IgD-negative memory B cell (primary cell): Measurements from ENCODE around the gene WWOX. TPM values are rescaled to one million over a fixed set of nuclear protein-coding genes. Genes with fewer than 3 reads are reported as not detected.
A peak's percentile ranks its signal among the peaks of the same experiment; 100 is the strongest.

Source experiments
- H3K27ac Mint-ChIP-seq, 3 donors: one replicate each; pipeline ENCODE4 v1.8.0; 2020 to 2022; ENCODE audit warnings: mild to moderate bottlenecking in 3 of 3, mixed read lengths in 3 of 3, moderate library complexity in 1 of 3
- H3K27me3 Mint-ChIP-seq: one replicate; pipeline ENCODE4 v1.8.0; 2021; ENCODE audit warnings: mixed read lengths
- H3K36me3 Mint-ChIP-seq: one replicate; pipeline ENCODE4 v1.8.0; 2020; ENCODE audit warnings: mild to moderate bottlenecking, mixed read lengths
- H3K4me1 Mint-ChIP-seq, 3 donors: one replicate each; pipeline ENCODE4 v1.8.0; 2020 to 2022; ENCODE audit warnings: mixed read lengths in 3 of 3, mild to moderate bottlenecking in 1 of 3
- H3K4me3 Mint-ChIP-seq, 4 donors: one replicate each; pipeline ENCODE4 v1.8.0; 2020 to 2022; ENCODE audit warnings: mild to moderate bottlenecking in 4 of 4, mixed read lengths in 4 of 4, moderate library complexity in 3 of 4
- H3K9me3 Mint-ChIP-seq, 3 donors: one replicate each; pipeline ENCODE4 v1.8.0; 2020 to 2021; ENCODE audit warnings: mixed read lengths in 3 of 3, mild to moderate bottlenecking in 1 of 3
- polyA plus RNA-seq: library from polyadenylated mRNA; unstranded; fragments of 300-500 nt; fragmentation: Illumina TruSeq; gene quantifications from one replicate; pipeline ENCODE4 v1.2.3, GENCODE V29; 2021

Gene WWOX
- polyA plus RNA-seq, 1 donor from 2014 or later, result 12.2 TPM

DNA sequence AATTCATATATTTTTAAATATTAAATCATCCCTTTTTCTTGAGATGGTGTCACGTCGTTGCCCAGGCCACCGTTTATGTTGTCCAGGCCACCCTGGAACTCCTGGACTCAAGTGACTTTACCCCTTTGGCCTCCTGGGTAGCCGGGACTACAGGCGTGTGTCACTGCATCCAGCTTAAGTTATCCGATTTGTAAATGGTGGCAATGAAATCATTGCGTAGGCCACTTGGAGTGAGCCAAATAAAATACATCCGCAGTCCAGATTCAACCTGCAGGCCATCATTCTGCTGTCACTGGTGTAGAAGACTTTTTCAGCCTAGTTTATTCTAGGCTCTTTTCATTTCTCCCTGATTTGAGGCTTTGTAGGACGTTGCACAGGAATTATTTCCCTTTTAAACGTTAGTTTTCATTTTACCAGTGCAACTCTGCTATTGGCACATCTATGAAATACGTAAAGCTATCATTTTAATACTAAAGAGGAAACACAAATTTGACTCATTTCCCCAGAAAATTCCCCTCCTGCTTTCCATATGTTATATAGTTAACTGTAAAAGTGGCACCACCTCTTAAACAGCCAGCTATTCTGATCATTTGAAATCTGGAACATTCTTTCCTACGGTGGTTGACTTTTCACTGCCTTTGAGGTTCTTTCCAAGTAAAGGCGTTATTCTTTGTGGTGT is 1051.3 kb downstream of the WWOX start:
- H3K36me3 Mint-ChIP-seq, result no peaks in the 10 kb centered on the region
- no peaks in the 10 kb centered on the region for H3K4me1 Mint-ChIP-seq
- no peak overlapping the region for H3K27ac Mint-ChIP-seq
- H3K4me3 Mint-ChIP-seq, result no peak overlapping the region
- H3K9me3 Mint-ChIP-seq, result peaks cover 0 to 3% (median 2%) of the 10 kb centered on the region in 3 donors
- peaks cover 2% of the 10 kb centered on the region for H3K27me3 Mint-ChIP-seq

DNA sequence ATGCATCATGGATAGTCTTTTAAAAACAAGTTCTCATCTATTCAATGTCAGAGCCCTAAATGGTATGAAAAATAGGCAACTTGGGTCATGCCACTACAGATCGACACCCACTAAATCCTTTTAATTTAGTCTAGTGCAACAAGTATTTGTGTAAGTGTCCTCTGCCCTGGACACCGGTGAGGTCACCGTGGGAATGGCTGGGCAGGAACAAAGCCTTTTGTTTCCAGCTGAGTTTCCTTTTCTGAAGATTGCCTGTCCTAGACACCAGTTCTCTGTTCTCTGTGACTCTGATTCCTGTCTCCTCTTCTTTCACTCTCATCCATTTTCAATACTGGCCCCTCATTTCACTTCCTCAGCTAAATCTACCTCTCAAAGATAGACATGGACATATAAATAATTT is 1054.6 kb downstream of the WWOX start:
- H3K4me1 Mint-ChIP-seq, result no peaks in the 10 kb centered on the region
- H3K9me3 Mint-ChIP-seq, result no peaks in the 10 kb centered on the region
- H3K27ac Mint-ChIP-seq, result no peak overlapping the region
- H3K4me3 Mint-ChIP-seq, result no peak overlapping the region
- no peaks in the 10 kb centered on the region for H3K36me3 Mint-ChIP-seq
- peaks cover 4% of the 10 kb centered on the region for H3K27me3 Mint-ChIP-seq

DNA sequence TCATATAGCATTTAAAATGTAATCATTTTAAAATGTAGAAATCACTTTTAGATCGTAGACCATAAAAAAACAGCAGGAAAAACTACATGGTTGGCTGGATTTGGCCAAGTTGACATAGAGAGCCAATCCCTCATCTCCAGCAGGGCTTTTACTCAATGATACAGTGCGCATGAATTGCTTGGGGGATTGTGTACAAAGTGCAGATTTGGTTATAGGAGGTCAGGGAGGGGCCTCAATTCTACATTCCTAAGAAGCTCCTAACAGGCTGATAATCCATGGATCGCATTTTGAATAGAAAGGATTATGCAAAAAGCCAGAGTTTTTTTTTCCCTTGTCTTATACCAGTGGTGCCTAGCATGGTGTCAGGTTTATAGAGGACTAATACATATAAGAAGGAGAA is 1056.0 kb downstream of the WWOX start:
- no peak overlapping the region for H3K27ac Mint-ChIP-seq
- no peaks in the 10 kb centered on the region for H3K36me3 Mint-ChIP-seq
- peaks cover 4% of the 10 kb centered on the region for H3K27me3 Mint-ChIP-seq

DNA sequence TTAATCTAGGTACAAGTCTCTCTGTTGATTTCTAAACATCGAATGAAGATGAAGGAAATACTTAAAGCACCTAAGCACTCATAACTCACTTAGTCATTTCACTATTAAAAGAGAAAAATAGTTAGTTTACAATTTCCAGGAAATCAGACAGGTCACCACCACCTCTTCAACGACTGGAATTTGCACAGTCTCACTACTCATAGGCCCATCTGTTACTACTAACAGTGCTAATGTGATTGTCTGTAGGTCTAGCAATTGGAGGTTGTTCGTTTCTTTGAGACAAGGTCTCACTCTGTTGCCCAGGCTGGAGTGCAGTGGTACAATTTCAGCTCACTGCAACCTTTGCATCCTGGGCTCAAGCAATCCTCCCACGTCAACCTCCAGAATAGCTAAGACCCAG is 1056.5 kb downstream of the WWOX start:
- Mint-ChIP-seq H3K27ac (no peak overlapping the region), H3K4me1 (peaks cover 0 to 2% (median 0%) of the 10 kb centered on the region in 3 donors), H3K9me3 (no peaks in the 10 kb centered on the region)

More for the DNA sequence above, 1056.0 kb downstream of the WWOX start:
- Mint-ChIP-seq H3K4me3 (no peak overlapping the region), H3K9me3 (no peaks in the 10 kb centered on the region), H3K4me1 (no peaks in the 10 kb centered on the region)

DNA sequence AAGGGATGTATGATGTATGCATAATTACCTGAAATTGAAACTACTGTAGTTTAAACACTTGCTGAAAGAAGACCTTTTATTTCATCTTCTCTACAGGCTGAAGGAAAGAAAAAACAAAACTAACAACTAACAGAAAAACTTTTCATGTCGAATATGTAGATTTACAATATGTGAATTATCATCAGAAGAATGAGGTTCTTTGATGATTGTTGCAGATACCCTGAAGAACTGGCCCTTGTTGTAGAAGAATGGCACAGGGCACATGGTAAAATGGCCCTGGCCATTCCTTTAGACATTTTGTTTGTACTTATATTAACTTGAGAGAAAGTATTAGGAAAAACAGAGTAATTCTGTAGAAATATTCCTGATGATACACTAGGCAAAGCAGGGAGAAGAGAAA is 1057.3 kb downstream of the WWOX start:
- Mint-ChIP-seq H3K4me3 (no peak overlapping the region), H3K27ac (no peak overlapping the region), H3K36me3 (no peaks in the 10 kb centered on the region), H3K27me3 (peaks cover 4% of the 10 kb centered on the region), H3K4me1 (peaks cover 0 to 4% (median 0%) of the 10 kb centered on the region in 3 donors), H3K9me3 (no peaks in the 10 kb centered on the region)

More for the DNA sequence above, 1056.5 kb downstream of the WWOX start:
- no peaks in the 10 kb centered on the region for H3K36me3 Mint-ChIP-seq
- peaks cover 4% of the 10 kb centered on the region for H3K27me3 Mint-ChIP-seq
- no peak overlapping the region for H3K4me3 Mint-ChIP-seq

DNA sequence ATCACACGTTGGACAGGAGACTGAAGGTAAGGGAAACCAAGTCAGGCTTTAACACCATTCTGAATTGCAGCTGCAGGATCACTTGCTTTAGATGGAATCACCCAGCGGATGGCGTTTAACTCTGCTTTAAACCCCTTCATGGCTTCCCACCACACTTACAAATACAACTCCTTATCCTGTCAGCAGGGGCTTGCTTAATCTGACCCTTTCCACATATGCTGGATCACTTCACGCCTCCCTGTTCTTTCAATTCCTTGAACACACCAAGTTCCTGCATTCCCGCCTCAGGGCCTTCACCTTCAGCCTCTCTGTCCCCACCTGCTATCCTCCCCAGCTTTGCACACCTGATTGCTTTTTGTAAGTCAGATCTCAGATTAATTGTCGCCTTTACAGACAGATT is 1058.9 kb downstream of the WWOX start:
- Mint-ChIP-seq H3K36me3 (no peaks in the 10 kb centered on the region), H3K4me1 (peaks cover 2 to 10% (median 3%) of the 10 kb centered on the region in 3 donors), H3K27me3 (peaks cover 4% of the 10 kb centered on the region), H3K27ac (no peak overlapping the region), H3K9me3 (no peaks in the 10 kb centered on the region), H3K4me3 (no peak overlapping the region)

DNA sequence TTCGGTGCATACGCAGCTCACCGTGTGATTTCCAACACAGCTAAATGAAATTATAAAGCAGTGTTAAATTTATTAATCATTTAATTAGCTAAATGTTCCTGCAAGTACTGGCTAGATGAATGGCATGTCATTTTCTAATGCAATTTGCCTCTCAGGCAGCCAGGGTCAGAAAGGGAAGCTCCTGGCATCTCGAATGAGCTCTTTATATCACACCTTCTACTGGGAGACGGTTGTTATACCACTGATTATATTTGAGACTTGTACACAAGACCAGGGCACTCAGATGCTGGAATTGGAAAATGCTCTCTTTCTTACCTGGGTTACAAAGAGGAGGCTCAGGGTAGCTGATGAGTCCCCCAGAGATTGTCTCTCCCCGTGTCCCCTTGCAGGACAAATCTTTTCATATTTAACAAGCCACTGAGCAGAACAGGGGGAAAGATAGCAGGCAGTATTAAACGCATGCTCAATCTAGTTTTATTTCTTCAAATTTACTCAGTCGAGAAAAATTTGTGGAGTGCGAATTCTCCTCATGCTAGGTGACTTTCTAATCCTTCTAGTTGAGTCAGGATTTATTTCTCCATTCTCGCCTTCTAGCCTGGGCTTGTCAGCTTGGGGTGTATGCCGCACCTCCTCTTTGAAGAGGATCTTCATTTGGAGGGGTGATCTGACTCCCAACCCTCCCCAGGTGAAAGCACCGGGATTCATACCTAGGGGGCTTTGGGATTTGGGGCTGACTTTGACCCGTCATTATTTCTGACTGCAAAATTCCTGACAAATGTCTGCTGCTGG is 1060.0 kb downstream of the WWOX start:
- Mint-ChIP-seq H3K9me3 (no peaks in the 10 kb centered on the region), H3K36me3 (no peaks in the 10 kb centered on the region), H3K4me1 (peaks cover 7 to 17% (median 9%) of the 10 kb centered on the region in 3 donors), H3K27ac (no peak overlapping the region), H3K27me3 (peaks cover 4% of the 10 kb centered on the region), H3K4me3 (no peak overlapping the region)

DNA sequence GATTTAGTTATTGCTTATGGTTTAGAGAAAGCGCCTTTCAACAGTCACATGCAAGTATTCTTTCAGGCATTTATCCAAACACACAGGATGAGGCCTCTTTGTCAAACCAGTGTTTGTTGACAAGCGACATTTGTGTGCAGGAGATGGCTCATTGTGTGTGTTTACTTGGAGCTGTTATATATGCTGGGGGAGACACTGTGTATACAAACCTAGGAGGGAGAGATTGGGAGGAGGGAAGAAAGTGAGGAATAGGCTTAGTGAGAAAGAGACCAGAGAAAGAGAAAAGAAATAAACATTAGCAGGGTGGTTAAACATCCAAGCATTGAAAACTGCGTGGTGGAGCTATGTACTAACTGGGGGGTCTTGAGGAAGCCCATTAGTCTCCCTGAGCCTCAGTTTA is 1063.5 kb downstream of the WWOX start:
- H3K4me1 Mint-ChIP-seq, result peaks cover 7 to 17% (median 9%) of the 10 kb centered on the region in 3 donors
- H3K36me3 Mint-ChIP-seq, result no peaks in the 10 kb centered on the region
- peak overlapping the region in 1 of 3 donors; percentile 43 for H3K27ac Mint-ChIP-seq
- peaks cover 4% of the 10 kb centered on the region for H3K27me3 Mint-ChIP-seq
- peak overlapping the region in 2 of 4 donors; percentile 61 to 90 for H3K4me3 Mint-ChIP-seq
- H3K9me3 Mint-ChIP-seq, result peaks cover 0 to 3% (median 3%) of the 10 kb centered on the region in 3 donors

DNA sequence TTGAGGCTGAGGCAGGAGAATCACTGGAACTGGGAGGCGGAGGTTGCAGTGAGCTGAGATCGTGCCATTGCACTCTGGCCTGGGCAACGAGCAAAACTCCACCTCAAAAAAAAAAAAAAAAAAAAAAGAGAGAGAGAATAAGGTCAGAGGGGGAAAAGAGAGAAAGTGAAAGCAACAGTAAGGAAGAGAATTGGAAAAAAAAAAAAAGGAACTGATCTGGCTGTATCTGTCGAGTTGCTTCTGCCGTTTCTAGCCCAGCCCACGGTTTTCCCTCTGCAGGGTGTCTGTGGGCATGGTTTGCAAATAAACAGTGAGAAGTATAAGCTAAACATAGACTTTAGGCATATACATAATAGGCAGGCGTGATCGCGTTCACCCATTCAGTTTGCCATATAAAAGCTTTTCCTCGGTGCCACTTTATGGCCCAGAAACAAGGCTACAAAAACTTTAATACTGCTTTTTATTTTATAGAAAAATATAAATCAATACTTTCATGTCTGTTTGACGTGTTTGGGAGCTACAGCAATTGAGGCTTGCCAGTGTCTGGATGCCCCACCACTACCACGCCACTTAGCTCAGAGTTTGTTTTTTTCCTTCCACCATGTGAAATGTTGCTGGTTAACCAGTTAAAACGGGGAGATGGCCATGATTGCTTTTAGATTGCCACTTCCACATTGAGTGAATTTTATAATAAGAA is 1064.4 kb downstream of the WWOX start:
- peaks cover 0 to 6% (median 5%) of the 10 kb centered on the region in 3 donors for H3K9me3 Mint-ChIP-seq
- H3K4me1 Mint-ChIP-seq, result peaks cover 7 to 17% (median 9%) of the 10 kb centered on the region in 3 donors
- H3K4me3 Mint-ChIP-seq, result peak overlapping the region; percentile 8 to 90 (median 66)
- H3K27me3 Mint-ChIP-seq, result peaks cover 5% of the 10 kb centered on the region
- H3K36me3 Mint-ChIP-seq, result no peaks in the 10 kb centered on the region
- H3K27ac Mint-ChIP-seq, result peak overlapping the region in 1 of 3 donors; percentile 43

DNA sequence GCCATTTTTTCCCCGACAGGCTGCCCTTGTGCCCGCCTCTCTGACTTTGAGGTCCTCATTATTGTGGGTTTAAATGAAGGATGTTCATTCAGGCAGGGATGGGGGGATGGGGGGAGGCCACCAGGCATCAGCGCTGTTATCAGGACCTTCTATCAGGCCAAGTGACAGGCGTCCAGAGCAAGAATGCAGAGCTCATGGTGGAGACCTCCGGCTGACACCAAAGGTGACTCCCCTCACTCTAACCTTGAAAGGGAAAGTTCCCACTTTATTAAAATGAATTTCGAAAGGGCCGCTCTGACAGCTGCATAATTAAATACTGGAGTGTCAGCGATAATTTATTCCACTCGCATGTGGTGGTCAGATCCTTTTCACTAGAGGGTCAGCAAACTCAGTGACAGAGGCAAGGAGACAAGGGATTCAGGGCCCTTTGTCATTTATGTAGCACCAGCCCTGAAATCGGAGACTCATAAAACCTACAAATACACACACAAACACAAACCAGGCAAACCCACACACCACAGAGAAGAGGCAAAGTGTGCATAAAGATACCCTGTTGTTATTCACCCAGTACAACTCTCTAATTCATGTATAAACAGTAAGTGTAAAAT is 1065.0 kb downstream of the WWOX start:
- Mint-ChIP-seq H3K27ac (no peak overlapping the region), H3K36me3 (no peaks in the 10 kb centered on the region), H3K4me3 (peak overlapping the region in 1 of 4 donors; percentile 52)

DNA sequence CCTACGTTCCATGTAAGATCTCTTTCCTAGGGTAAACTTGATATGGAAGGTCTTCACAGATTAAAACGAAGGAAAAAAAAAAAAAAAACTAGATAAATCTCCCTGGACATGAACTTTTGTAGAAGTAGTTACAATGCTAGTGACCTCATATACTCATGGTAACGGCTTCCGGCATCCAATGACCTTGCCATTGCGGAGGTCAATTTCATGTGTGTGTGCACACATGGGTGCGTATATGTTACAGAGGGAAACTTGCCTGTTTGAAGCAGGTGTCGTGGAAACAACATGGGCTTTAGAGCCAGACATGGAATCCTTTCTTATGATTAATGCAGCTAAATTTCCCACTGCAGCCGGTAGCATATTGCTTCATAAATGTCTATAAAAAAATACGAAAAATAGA is 1065.6 kb downstream of the WWOX start:
- no peak overlapping the region for H3K27ac Mint-ChIP-seq
- peaks cover 7 to 17% (median 9%) of the 10 kb centered on the region in 3 donors for H3K4me1 Mint-ChIP-seq
- H3K36me3 Mint-ChIP-seq, result no peaks in the 10 kb centered on the region
- H3K9me3 Mint-ChIP-seq, result peaks cover 0 to 6% (median 5%) of the 10 kb centered on the region in 3 donors
- no peak overlapping the region for H3K4me3 Mint-ChIP-seq
- H3K27me3 Mint-ChIP-seq, result peaks cover 5% of the 10 kb centered on the region

More for the DNA sequence above, 1065.0 kb downstream of the WWOX start:
- peaks cover 7 to 17% (median 9%) of the 10 kb centered on the region in 3 donors for H3K4me1 Mint-ChIP-seq
- H3K27me3 Mint-ChIP-seq, result peaks cover 5% of the 10 kb centered on the region
- peaks cover 0 to 6% (median 5%) of the 10 kb centered on the region in 3 donors for H3K9me3 Mint-ChIP-seq

DNA sequence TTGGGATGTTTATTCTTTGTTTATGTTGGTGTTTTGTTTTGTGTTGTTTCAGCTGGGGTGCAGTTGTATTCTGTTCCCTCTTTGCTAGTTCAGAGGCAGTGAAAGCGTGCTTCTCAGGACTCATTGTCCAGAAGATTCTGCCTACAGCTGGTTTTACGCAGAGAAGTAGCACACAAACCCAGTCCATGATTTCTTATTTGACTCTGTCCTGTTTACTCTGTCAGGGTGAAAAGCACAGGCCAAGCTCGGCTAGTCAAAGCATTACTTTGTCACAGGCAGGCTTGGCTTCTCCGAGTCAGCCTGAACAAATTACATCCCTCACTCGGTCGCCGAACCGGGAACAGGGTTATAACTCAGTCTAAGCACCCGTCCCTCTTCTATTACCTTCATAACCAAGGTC is 1066.1 kb downstream of the WWOX start:
- Mint-ChIP-seq H3K27me3 (peaks cover 5% of the 10 kb centered on the region), H3K36me3 (no peaks in the 10 kb centered on the region), H3K9me3 (peaks cover 0 to 6% (median 5%) of the 10 kb centered on the region in 3 donors), H3K4me3 (no peak overlapping the region), H3K27ac (no peak overlapping the region), H3K4me1 (peaks cover 7 to 17% (median 9%) of the 10 kb centered on the region in 3 donors)

DNA sequence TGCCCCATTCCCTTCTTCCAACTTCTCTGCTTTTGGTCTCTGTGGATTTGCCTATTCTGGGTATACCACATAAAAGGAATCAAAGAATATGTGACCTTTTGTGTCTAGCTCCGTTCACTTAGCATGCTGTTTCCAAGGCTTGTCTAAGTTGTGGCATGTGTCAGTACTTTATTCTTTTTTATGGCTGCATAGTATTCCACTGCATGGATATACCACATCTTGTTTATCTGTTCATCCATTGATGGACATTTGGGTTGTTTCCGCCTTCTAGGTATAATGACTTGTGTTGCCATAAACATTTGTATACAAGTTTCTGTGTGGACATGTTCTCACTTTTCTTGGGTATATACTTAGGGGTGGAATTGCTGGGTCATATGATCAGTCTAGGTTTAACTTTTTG is 1068.4 kb downstream of the WWOX start:
- H3K9me3 Mint-ChIP-seq, result peaks cover 0 to 6% (median 5%) of the 10 kb centered on the region in 3 donors
- no peak overlapping the region for H3K4me3 Mint-ChIP-seq
- H3K27ac Mint-ChIP-seq, result no peak overlapping the region
- no peaks in the 10 kb centered on the region for H3K36me3 Mint-ChIP-seq
- H3K4me1 Mint-ChIP-seq, result peaks cover 7 to 11% (median 8%) of the 10 kb centered on the region in 3 donors
- peaks cover 5% of the 10 kb centered on the region for H3K27me3 Mint-ChIP-seq

DNA sequence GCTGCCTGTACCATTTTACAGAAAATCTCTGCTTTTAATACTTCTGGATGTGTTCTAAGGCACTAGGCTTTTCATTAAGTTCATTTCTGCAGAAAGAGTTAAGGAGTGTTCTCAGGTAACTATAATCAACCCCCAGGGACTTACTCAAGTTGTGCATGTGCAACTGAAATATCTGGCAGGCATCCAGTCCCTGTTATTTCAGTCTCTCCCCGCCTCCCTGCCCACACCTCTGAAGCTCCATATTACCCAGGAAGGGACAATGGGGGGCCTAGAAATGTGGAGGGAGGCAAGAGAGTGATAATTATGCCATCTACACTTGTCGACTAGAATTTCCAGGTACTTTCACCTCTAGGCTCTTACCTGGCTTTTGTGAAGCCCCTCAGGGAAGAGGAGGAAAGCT is 1068.9 kb downstream of the WWOX start:
- Mint-ChIP-seq H3K4me3 (no peak overlapping the region), H3K27me3 (peaks cover 5% of the 10 kb centered on the region), H3K27ac (no peak overlapping the region), H3K9me3 (peaks cover 0 to 6% (median 5%) of the 10 kb centered on the region in 3 donors), H3K4me1 (peaks cover 5 to 7% (median 6%) of the 10 kb centered on the region in 3 donors), H3K36me3 (no peaks in the 10 kb centered on the region)
